HG03575 (cell line): Measurements from ENCODE around the gene HSPD1.
"Not testable (repeated sequence)": the region's sequence is repeated elsewhere in the genome, so short reads cannot be mapped to it uniquely, and the experiment has no call there.

ENCODE experiments used
- ATAC-seq: cut with Tn5 transposase; IDR thresholded peaks from one replicate; pipeline ENCODE4 v1.9.1; 2021; ENCODE audit not compliant: unreplicated experiment, insufficient number of reproducible peaks, low FRiP score; ENCODE audit errors: extremely low read depth

The HSPD1 gene

GRCh38 chr2:197498235-197498936 is 1.3 kb downstream of the HSPD1 start:
- no peak for ATAC-seq

DNA sequence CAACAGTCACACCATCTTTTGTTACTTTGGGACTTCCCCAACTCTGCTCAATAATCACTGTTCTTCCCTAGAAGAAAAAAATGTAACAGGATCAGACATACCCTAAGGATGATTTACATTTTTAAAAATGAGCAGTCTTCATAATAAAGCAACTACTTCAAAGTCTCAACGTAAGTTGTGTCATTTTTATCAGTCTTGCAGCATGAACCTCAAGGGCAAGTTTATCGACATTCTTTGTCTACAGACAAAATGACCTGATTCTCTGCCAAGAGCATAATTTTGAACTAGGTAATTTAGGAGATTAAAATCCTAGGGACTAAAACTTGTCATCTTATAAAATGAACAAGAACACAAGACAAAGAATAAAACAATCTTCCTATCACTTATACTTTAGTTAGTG is 2.3 kb downstream of the HSPD1 start:
- no peak for ATAC-seq

DNA sequence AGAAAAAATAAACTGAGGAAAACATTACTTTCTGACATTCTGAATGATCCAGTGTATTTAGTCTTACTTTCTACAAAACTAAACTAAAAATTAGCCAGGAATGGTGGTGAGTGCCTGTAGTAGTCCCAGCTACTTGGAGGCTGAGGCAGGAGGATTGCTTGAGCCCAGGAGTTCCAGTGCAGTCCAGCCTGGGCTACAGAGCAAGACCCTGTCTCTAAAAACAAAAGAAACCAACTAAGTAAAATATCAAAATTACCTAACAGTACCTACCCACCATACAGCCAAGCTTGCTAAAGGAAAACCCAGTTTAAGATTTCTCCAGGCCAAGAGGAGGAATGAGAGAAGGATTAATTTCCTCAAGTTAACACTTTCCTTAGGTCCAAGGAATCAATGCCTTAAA is 2.9 kb downstream of the HSPD1 start:
- ATAC-seq, result no peak

- no peak for ATAC-seq
These were observed 4.1 kb downstream of the HSPD1 start for GRCh38 chr2:197495433-197496134.

- no peak for ATAC-seq
These were observed 12.3 kb downstream of the HSPD1 start for GRCh38 chr2:197487385-197487784.

GRCh38 chr2:197486175-197486574 is 13.5 kb downstream of the HSPD1 start:
- ATAC-seq, result no peak

- not testable (repeated sequence) for ATAC-seq
These were observed 15.4 kb downstream of the HSPD1 start for GRCh38 chr2:197484248-197484647.

DNA sequence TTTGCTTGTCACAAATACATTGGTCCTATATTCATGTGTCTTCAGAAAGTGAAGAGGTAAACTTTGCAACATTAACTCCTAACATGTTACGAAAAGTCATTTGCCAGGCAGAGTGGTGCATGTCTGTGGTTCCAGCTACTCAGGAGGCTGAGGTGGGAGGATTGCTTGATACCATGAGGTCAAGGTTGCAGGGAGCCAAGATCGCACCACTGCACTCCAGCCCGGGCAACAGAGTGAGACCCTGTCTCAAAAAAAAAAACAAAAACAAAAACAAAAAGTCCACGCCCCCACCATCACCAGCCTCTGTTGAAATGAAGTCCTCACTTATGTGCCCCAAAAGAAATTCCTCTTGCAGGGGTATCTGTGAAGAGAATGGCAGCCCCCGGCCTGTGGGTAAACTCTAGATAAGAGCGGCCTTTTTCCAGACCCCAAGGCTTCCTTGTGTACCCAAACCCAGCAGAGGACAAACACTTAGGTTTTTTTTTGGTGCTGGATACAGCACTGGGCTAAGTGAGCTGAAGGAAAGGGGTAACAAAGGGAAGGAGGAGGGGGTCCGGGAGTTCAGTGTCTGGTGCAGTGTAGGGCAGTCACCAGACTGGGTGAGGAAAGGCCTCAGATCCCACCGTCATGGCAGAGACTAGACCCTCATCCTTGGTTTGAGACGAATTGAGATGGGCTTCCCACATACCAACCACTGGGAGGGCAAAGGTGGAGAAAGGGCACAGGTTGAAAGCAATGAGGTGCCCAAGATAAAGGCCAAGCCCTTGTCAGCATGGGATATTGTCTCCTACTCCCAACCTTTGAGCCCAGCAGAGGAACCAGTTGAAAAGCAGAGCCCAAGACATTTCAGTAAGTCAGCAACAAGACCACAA is 19.2 kb downstream of the HSPD1 start:
- ATAC-seq, result no peak

DNA sequence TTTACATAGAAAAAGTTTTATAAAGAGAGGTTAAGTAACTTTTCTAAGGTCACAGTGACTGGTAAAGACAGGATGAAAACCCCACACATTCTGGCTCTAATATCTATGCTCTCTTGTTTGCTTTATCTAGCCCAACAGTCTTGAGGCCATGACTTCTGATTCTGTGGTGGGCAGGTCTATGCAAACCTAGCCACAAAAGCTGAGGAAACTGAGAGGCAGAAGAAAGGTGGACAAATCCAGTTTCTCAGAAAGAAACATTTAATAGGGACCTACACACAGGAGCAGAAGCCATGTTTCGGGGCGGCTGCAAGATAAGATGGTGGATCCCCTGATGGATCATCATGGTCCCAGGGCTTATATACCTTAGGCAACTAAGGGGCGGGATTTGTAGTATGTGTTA is 21.8 kb downstream of the HSPD1 start:
- no peak for ATAC-seq

DNA sequence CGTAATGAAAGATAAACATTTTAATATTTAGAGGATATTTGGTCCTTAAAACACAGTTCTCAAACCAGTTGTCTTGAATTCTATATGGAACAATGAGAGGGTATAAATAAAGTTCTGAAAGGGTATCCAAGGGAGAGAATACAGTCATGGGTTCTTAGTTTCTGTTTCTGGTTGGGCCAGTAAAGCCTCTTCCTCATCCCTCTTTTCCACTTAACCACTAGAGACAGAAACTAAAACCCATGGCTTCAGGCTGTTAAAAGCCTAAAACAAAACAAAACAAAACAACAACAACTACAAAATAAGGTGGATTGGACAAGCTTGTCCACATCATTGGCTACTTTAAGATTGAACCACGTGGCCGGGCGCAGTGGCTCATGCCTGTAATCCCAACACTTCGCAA is 27.5 kb downstream of the HSPD1 start:
- no peak for ATAC-seq

DNA sequence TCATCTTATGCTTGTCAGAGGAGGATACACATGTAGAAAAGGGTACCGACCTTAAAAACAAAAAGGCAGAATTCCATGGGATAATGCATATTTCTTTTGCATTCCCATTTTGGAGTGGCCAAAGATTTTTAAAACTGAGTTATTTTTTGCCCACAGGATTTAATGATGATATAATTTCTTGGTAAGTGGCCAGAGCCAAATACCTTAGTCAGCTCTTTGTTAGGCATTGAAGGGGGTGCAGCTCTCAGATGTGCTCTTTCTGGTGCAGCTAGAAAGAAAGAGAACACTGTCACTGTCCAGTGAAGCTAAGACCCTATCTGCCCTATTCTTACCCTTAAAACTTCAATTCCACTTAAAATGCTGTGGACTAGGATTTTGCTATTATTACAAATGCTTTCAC is 35.5 kb downstream of the HSPD1 start:
- ATAC-seq, result no peak

- no peak for ATAC-seq
These were observed 38.6 kb downstream of the HSPD1 start for GRCh38 chr2:197461057-197461456.

GRCh38 chr2:197460649-197461048 is 39.0 kb downstream of the HSPD1 start:
- ATAC-seq, result no peak

- ATAC-seq, result no peak
These were observed 44.2 kb downstream of the HSPD1 start for GRCh38 chr2:197455428-197455827.

GRCh38 chr2:197454923-197455322 is 44.7 kb downstream of the HSPD1 start:
- no peak for ATAC-seq

- ATAC-seq, result peak; percentile 13
These were observed 45.7 kb downstream of the HSPD1 start for GRCh38 chr2:197453914-197454398.

GRCh38 chr2:197453123-197453913 is 46.3 kb downstream of the HSPD1 start, which contains the start of gene COQ10B:
Gene COQ10B, plus strand, starts transcription at chr2:197453552. Its CDS starts 9 bp downstream, at chr2:197453561.
- ATAC-seq, result peak; percentile 92

DNA sequence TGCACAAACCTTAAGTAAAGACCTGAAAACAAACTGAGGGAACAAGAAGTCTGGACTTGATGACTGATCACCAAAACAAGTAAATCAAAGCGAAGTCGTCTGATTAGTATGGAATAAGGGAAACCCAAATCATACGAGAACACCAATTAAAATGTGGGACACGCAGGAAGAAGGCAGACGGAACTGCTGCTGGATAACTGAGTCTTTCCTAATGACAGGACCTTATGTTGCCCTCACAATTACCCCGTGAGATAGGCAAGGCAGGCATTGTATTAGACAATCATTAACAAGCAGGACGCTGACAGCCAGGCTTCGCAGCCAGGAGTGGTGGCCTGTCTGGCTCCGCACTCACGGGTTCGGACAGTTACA is 46.9 kb downstream of the HSPD1 start:
- no peak for ATAC-seq

DNA sequence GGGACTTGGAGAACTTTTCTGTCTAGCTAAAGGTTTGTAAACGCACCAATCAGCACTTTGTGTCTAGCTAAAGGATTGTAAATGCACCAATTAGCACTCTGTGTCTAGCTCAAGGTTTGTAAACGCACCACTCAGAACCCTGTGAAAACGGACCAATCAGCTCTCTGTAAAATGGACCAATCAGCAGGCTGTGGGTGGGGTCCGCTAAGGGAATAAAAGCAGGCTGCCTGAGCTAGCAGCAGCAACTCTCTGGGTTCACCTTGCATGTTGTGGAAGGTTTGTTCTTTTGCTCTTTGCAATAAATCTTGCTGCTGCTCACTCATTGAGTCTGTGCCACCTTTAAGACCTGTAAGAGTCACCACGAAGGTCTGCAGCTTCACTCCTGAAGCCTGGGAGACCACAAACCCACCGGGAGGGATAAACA is 48.7 kb downstream of the HSPD1 start:
- ATAC-seq, result not testable (repeated sequence)
